HepG2 (cell line): ENCODE data around the gene STX4. TPM values are rescaled to one million over a fixed set of nuclear protein-coding genes. Genes with fewer than 3 reads are reported as not detected.

Source experiments
- ADNP ChIP-seq: sonication (generic); formaldehyde crosslinking; IDR thresholded peaks from 2 replicates; pipeline ENCODE4 v1.4.0; 2020; ENCODE audit warnings: missing genetic modification reagents
- CBFB ChIP-seq: sonication (generic); formaldehyde crosslinking; IDR thresholded peaks from 2 replicates; pipeline ENCODE4 v1.4.0; 2020; ENCODE audit warnings: missing genetic modification reagents
- CEBPB ChIP-seq: IDR thresholded peaks from 2 replicates; pipeline ENCODE4 v1.6.1; 2011; ENCODE audit warnings: low read depth, low read length, improper control_type of control experiment, borderline replicate concordance
- ELF4 ChIP-seq: sonication (generic); formaldehyde crosslinking; IDR thresholded peaks from 2 replicates; pipeline ENCODE4 v1.5.0; 2020; ENCODE audit warnings: missing genetic modification reagents, mild to moderate bottlenecking, moderate library complexity, borderline replicate concordance
- FIP1L1 ChIP-seq: fragments of 200-400 bp; formaldehyde crosslinking; IDR thresholded peaks from 2 replicates; pipeline ENCODE4 v1.6.1; 2018; ENCODE audit warnings: low read depth, mild to moderate bottlenecking, low read length, moderate library complexity, borderline replicate concordance; ENCODE audit not compliant: insufficient read depth
- HES4 ChIP-seq: sonication (generic); formaldehyde crosslinking; IDR thresholded peaks from 2 replicates; pipeline ENCODE4 v1.9.0; 2021; ENCODE audit warnings: mild to moderate bottlenecking, missing genetic modification reagents, borderline replicate concordance
- KAT7 ChIP-seq: IDR thresholded peaks from 2 replicates; pipeline ENCODE4 v1.6.1; 2018; ENCODE audit warnings: borderline replicate concordance, missing compliant biosample characterization
- MBD4 ChIP-seq: IDR thresholded peaks from 2 replicates; pipeline ENCODE4 v1.6.1; 2012; ENCODE audit warnings: low read length, inconsistent platforms, borderline replicate concordance
- MIXL1 ChIP-seq: IDR thresholded peaks from 2 replicates; pipeline ENCODE4 v1.6.1; 2016
- ONECUT2 ChIP-seq: sonication (generic); formaldehyde crosslinking; IDR thresholded peaks from 2 replicates; pipeline ENCODE4 v1.4.0; 2020; ENCODE audit warnings: missing genetic modification reagents
- TGIF2 ChIP-seq: IDR thresholded peaks from 2 replicates; pipeline ENCODE4 v1.6.1; 2016; ENCODE audit warnings: control low read depth, missing compliant biosample characterization
- ZFP62 ChIP-seq: sonication (generic); formaldehyde crosslinking; IDR thresholded peaks from 2 replicates; pipeline ENCODE4 v1.4.0; 2020; ENCODE audit warnings: missing genetic modification reagents
- ZNF207 ChIP-seq: fragments of 450-650 bp; IDR thresholded peaks from 2 replicates; pipeline ENCODE4 v1.6.1; 2016; ENCODE audit warnings: antibody characterized with exemption, borderline replicate concordance
- ZNF484 ChIP-seq: sonication (generic); formaldehyde crosslinking; IDR thresholded peaks from 2 replicates; pipeline ENCODE4 v1.5.1; 2020; ENCODE audit warnings: mild to moderate bottlenecking, low read depth, missing genetic modification reagents, borderline replicate concordance
- ZNF678 ChIP-seq: sonication (generic); formaldehyde crosslinking; IDR thresholded peaks from 2 replicates; pipeline ENCODE4 v1.4.0; 2020; ENCODE audit warnings: mild to moderate bottlenecking, missing genetic modification reagents
- ZNF703 ChIP-seq: sonication (generic); formaldehyde crosslinking; IDR thresholded peaks from 2 replicates; pipeline ENCODE4 v1.5.1; 2020; ENCODE audit warnings: missing genetic modification reagents, mild to moderate bottlenecking, moderate library complexity, borderline replicate concordance
- polyA plus RNA-seq, 8 experiments: library from polyadenylated mRNA; depleted of rRNA in 3 of 8; stranded (reverse) in 7 of 8; unstranded in 1 of 8; fragments of >200 nt; fragmentation: Illumina TruSeq in 4 of 8; extraction: Trizol in 4 of 8; gene quantifications; 2 replicates each; pipeline versions ENCODE4 v1.2.1 to v1.2.3, GENCODE V29; 2011 to 2016; ENCODE audit warnings: low read depth in 4 of 8, missing spikeins in 1 of 8, mixed read lengths in 1 of 8; ENCODE audit not compliant: insufficient read depth in 1 of 8
- total RNA-seq, 5 experiments: library from RNA; depleted of rRNA; stranded (reverse); fragments of >200 nt; fragmentation: Illumina TruSeq; extraction: Trizol; gene quantifications; 2 replicates each; pipeline ENCODE4 v1.2.3, GENCODE V29; 2016; ENCODE audit warnings: low read depth in 1 of 5
- TF ChIP-seq, protein P1 (sequence below): sonication (generic); formaldehyde crosslinking; IDR thresholded peaks from 2 replicates; pipeline ENCODE4 v1.8.1; 2022; ENCODE audit warnings: low read depth, mild to moderate bottlenecking, missing genetic modification reagents
- TF ChIP-seq, protein P2 (sequence below), 2 experiments: IDR thresholded peaks; 2 replicates each; pipeline ENCODE4 v1.6.1; 2011 to 2012; ENCODE audit warnings: low read length in 2 of 2, borderline replicate concordance in 1 of 2, low read depth in 1 of 2, mild to moderate bottlenecking in 1 of 2, moderate library complexity in 1 of 2
- TF ChIP-seq, protein P3 (sequence below): sonication (generic); formaldehyde crosslinking; IDR thresholded peaks from 2 replicates; pipeline ENCODE4 v1.5.1; 2020; ENCODE audit warnings: missing genetic modification reagents, mild to moderate bottlenecking, borderline replicate concordance
- TF ChIP-seq, protein P4 (sequence below): fragments of 450-650 bp; IDR thresholded peaks from 2 replicates; pipeline ENCODE4 v1.6.1; 2017

STX4 gene
- total and polyA plus RNA-seq, 2 of the 13 experiments (the other 11 are each of a cell fraction or from before 2014, with no cell fraction given) = 29.2 to 34.6 TPM

DNA sequence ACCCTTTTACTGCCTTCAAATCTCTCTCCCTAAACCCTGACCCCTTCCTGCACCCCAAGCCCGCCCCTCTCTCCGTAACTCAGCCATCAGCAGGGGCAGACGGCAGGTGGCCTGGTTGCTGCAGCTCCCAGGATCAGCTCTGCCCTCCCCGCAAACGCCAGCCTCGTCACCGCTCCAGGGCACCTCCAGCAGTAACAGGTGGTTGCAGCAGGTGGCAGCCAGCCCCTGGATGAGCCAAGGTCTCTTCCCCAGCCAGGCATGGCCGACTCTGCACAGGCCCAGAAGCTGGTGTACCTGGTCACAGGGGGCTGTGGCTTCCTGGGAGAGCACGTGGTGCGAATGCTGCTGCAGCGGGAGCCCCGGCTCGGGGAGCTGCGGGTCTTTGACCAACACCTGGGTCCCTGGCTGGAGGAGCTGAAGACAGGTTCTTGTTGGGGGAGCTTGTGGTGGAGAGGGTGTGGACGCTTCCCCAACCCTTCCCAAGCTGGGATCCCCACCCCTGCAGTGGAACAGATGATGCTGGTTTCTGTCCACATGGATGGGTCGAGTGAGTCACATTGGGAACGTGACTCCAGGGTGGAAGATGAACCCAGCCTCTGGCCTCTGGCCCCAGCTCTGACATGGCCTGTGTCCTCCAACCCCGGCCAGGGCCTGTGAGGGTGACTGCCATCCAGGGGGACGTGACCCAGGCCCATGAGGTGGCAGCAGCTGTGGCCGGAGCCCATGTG lies 47.8 kb upstream of the STX4 start (continued):
- TF ChIP-seq TGIF2 (CRISPR knock-in tag) = no peak
- no peak for TF ChIP-seq MBD4
- TF ChIP-seq, protein P1, sequence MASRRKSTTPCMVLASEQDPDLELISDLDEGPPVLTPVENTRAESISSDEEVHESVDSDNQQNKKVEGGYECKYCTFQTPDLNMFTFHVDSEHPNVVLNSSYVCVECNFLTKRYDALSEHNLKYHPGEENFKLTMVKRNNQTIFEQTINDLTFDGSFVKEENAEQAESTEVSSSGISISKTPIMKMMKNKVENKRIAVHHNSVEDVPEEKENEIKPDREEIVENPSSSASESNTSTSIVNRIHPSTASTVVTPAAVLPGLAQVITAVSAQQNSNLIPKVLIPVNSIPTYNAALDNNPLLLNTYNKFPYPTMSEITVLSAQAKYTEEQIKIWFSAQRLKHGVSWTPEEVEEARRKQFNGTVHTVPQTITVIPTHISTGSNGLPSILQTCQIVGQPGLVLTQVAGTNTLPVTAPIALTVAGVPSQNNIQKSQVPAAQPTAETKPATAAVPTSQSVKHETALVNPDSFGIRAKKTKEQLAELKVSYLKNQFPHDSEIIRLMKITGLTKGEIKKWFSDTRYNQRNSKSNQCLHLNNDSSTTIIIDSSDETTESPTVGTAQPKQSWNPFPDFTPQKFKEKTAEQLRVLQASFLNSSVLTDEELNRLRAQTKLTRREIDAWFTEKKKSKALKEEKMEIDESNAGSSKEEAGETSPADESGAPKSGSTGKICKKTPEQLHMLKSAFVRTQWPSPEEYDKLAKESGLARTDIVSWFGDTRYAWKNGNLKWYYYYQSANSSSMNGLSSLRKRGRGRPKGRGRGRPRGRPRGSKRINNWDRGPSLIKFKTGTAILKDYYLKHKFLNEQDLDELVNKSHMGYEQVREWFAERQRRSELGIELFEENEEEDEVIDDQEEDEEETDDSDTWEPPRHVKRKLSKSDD (CRISPR knock-in tag) = 0 out of 2 replicates have a peak, but pooled peaks have one; percentile 53
- no peak for TF ChIP-seq CEBPB
- TF ChIP-seq CBFB (CRISPR knock-in tag) = no peak; the same call in 1 of the 2 replicates
- TF ChIP-seq, protein P2, sequence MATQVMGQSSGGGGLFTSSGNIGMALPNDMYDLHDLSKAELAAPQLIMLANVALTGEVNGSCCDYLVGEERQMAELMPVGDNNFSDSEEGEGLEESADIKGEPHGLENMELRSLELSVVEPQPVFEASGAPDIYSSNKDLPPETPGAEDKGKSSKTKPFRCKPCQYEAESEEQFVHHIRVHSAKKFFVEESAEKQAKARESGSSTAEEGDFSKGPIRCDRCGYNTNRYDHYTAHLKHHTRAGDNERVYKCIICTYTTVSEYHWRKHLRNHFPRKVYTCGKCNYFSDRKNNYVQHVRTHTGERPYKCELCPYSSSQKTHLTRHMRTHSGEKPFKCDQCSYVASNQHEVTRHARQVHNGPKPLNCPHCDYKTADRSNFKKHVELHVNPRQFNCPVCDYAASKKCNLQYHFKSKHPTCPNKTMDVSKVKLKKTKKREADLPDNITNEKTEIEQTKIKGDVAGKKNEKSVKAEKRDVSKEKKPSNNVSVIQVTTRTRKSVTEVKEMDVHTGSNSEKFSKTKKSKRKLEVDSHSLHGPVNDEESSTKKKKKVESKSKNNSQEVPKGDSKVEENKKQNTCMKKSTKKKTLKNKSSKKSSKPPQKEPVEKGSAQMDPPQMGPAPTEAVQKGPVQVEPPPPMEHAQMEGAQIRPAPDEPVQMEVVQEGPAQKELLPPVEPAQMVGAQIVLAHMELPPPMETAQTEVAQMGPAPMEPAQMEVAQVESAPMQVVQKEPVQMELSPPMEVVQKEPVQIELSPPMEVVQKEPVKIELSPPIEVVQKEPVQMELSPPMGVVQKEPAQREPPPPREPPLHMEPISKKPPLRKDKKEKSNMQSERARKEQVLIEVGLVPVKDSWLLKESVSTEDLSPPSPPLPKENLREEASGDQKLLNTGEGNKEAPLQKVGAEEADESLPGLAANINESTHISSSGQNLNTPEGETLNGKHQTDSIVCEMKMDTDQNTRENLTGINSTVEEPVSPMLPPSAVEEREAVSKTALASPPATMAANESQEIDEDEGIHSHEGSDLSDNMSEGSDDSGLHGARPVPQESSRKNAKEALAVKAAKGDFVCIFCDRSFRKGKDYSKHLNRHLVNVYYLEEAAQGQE (IDR thresholded peaks at IDR 0.05; ENCODE audit: borderline replicate concordance in 1 of 2, low read depth in 1 of 2, low read length in 2 of 2) = no peak
- TF ChIP-seq ZFP62 (CRISPR knock-in tag) = no peak
- 0 out of 2 replicates have a peak, but pooled peaks have one; percentile 22 for TF ChIP-seq HES4 (CRISPR knock-in tag)
- no peak for TF ChIP-seq FIP1L1
- TF ChIP-seq KAT7 = peak; percentile 19; the same call in 1 of the 2 replicates
- peak; percentile 33; the same call in 1 of the 2 replicates for TF ChIP-seq ZNF678 (CRISPR knock-in tag)
- TF ChIP-seq, protein P3, sequence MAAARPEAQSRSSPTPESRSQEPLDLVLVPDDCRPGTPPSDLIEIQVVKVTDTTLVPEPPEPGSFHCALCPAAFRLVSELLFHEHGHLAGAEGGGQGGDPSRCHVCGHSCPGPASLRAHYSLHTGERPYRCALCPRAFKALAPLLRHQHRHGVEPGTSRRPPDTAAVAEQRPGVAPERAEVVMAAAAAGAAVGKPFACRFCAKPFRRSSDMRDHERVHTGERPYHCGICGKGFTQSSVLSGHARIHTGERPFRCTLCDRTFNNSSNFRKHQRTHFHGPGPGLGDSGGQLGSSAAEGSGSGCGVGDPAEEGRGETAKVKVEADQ (CRISPR knock-in tag) = 0 out of 2 replicates have a peak, but pooled peaks have one; percentile 30
- no peak for TF ChIP-seq ZNF207
- TF ChIP-seq ADNP (CRISPR knock-in tag) = peak; percentile 61; the same call in 1 of the 2 replicates
- 0 out of 2 replicates have a peak, but pooled peaks have one; percentile 21 for TF ChIP-seq ZNF703 (CRISPR knock-in tag)
- no peak for TF ChIP-seq ONECUT2 (CRISPR knock-in tag)
- 0 out of 2 replicates have a peak, but pooled peaks have one; percentile 62 for TF ChIP-seq ELF4 (CRISPR knock-in tag)
- TF ChIP-seq, protein P4, sequence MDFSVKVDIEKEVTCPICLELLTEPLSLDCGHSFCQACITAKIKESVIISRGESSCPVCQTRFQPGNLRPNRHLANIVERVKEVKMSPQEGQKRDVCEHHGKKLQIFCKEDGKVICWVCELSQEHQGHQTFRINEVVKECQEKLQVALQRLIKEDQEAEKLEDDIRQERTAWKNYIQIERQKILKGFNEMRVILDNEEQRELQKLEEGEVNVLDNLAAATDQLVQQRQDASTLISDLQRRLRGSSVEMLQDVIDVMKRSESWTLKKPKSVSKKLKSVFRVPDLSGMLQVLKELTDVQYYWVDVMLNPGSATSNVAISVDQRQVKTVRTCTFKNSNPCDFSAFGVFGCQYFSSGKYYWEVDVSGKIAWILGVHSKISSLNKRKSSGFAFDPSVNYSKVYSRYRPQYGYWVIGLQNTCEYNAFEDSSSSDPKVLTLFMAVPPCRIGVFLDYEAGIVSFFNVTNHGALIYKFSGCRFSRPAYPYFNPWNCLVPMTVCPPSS = no peak
- no peak for TF ChIP-seq MIXL1 (CRISPR knock-in tag)
- 0 out of 2 replicates have a peak, but pooled peaks have one; percentile 41 for TF ChIP-seq ZNF484 (CRISPR knock-in tag)
